Gastrocnemius medialis (tissue), 4 donors: ENCODE data around the gene SCAP.

ENCODE experiments used
- CTCF ChIP-seq, 5 experiments: fragments of 450-650 bp in 3 of 5; fragments of 200-600 bp in 2 of 5; sonication (generic) in 2 of 5; IDR thresholded peaks in 4 of 5; conservative IDR thresholded peaks in 1 of 5; 1 replicate in 4 of 5; 2 replicates in 1 of 5; pipeline ENCODE4 v1.5.1; 2016 to 2019; ENCODE audit warnings: antibody characterized with exemption in 5 of 5, mild to moderate bottlenecking in 3 of 5, moderate library complexity in 3 of 5
- POLR2A ChIP-seq, 2 donors: fragments of 450-650 bp; IDR thresholded peaks; one replicate each; pipeline ENCODE4 v1.6.1; 2017; ENCODE audit warnings: antibody characterized with exemption in 2 of 2, mild to moderate bottlenecking in 2 of 2, moderate library complexity in 2 of 2

- no peak for TF ChIP-seq CTCF (IDR thresholded peaks at IDR 0.05 in 4 of 5, conservative IDR thresholded peaks at IDR 0.05 in 1 of 5)
- no peak for TF ChIP-seq POLR2A (IDR thresholded peaks at IDR 0.05)
Observed at GRCh38 chr3:47410801-47411646, 64.7 kb downstream of the SCAP start.
